Esophagus squamous epithelium (tissue), 4 donors: ENCODE measurements around the gene BNC1.

ENCODE experiments used
- POLR2A ChIP-seq, 4 donors: fragments of 450-650 bp; IDR thresholded peaks; one replicate each; pipeline ENCODE4 v1.6.1; 2017; ENCODE audit warnings: antibody characterized with exemption in 4 of 4, mild to moderate bottlenecking in 4 of 4, moderate library complexity in 3 of 4
- TF ChIP-seq, protein P1 (sequence below), 6 experiments: fragments of 450-650 bp in 4 of 6; fragments of 200-600 bp in 2 of 6; sonication (generic) in 2 of 6; IDR thresholded peaks; one replicate each; pipeline ENCODE4 v1.5.1; 2016 to 2019; ENCODE audit warnings: antibody characterized with exemption in 6 of 6, mild to moderate bottlenecking in 4 of 6, moderate library complexity in 4 of 6

- TF ChIP-seq, protein P1, sequence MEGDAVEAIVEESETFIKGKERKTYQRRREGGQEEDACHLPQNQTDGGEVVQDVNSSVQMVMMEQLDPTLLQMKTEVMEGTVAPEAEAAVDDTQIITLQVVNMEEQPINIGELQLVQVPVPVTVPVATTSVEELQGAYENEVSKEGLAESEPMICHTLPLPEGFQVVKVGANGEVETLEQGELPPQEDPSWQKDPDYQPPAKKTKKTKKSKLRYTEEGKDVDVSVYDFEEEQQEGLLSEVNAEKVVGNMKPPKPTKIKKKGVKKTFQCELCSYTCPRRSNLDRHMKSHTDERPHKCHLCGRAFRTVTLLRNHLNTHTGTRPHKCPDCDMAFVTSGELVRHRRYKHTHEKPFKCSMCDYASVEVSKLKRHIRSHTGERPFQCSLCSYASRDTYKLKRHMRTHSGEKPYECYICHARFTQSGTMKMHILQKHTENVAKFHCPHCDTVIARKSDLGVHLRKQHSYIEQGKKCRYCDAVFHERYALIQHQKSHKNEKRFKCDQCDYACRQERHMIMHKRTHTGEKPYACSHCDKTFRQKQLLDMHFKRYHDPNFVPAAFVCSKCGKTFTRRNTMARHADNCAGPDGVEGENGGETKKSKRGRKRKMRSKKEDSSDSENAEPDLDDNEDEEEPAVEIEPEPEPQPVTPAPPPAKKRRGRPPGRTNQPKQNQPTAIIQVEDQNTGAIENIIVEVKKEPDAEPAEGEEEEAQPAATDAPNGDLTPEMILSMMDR (IDR thresholded peaks at IDR 0.05), result no peak
- TF ChIP-seq POLR2A (IDR thresholded peaks at IDR 0.05), result no peak
These were observed 15.0 kb upstream of the BNC1 start for GRCh38 chr15:83299462-83299861.
